ENCODE data around the gene LRRC8B. TPM values are rescaled to one million over a fixed set of nuclear protein-coding genes. Genes with fewer than 3 reads are reported as not detected.
"Not testable (repeated sequence)": the region's sequence is repeated elsewhere in the genome, so short reads cannot be mapped to it uniquely, and the experiment has no call there.

LRRC8B gene
- total RNA-seq, 1 donor from 2014 or later: 8.5 TPM

- no peak for DNase-seq
Observed at GRCh38 chr1:89587729-89588161, 63.1 kb downstream of the LRRC8B start.

GRCh38 chr1:89588480-89588879 is 63.9 kb downstream of the LRRC8B start:
- no peak for DNase-seq

GRCh38 chr1:89589515-89589914 is 64.9 kb downstream of the LRRC8B start:
- DNase-seq: peak; percentile 79

- no peak for DNase-seq
Observed at GRCh38 chr1:89590341-89591080, 65.9 kb downstream of the LRRC8B start.

- DNase-seq: not testable (repeated sequence)
Observed at GRCh38 chr1:89592861-89593302, 68.3 kb downstream of the LRRC8B start.

- no peak for DNase-seq
Observed at GRCh38 chr1:89594096-89594740, 69.6 kb downstream of the LRRC8B start.

- no peak for DNase-seq
Observed at GRCh38 chr1:89596698-89597097, 72.1 kb downstream of the LRRC8B start.

GRCh38 chr1:89598450-89599331 is 74.1 kb downstream of the LRRC8B start:
- peak; percentile 74 for DNase-seq

GRCh38 chr1:89599332-89599630 is 74.7 kb downstream of the LRRC8B start:
- no peak for DNase-seq

- DNase-seq: no peak
Observed at GRCh38 chr1:89600451-89601224, 76.0 kb downstream of the LRRC8B start.

GRCh38 chr1:89602871-89603404 is 78.3 kb downstream of the LRRC8B start:
- DNase-seq: no peak

GRCh38 chr1:89603651-89604413 is 79.2 kb downstream of the LRRC8B start:
- no peak for DNase-seq

GRCh38 chr1:89604414-89604735 is 79.7 kb downstream of the LRRC8B start:
- DNase-seq: no peak

- peak; percentile 86 for DNase-seq
Observed at GRCh38 chr1:89605692-89606091, 81.1 kb downstream of the LRRC8B start.

- DNase-seq: no peak
Observed at GRCh38 chr1:89606227-89606980, 81.8 kb downstream of the LRRC8B start.

- DNase-seq: no peak
Observed at GRCh38 chr1:89607156-89607555, 82.5 kb downstream of the LRRC8B start.

GRCh38 chr1:89607586-89608318 is 83.1 kb downstream of the LRRC8B start:
- DNase-seq: no peak

- peak; percentile 84 for DNase-seq
Observed at GRCh38 chr1:89608319-89608983, 83.8 kb downstream of the LRRC8B start.

- DNase-seq: no peak
Observed at GRCh38 chr1:89608984-89609725, 84.5 kb downstream of the LRRC8B start.
